ENCODE results near the gene HSPB2. TPM values are rescaled to one million over a fixed set of nuclear protein-coding genes. Genes with fewer than 3 reads are reported as not detected.

Gene HSPB2
- total and polyA plus RNA-seq, 2 of the 8 experiments (the other 6 are each of a cell fraction or from before 2014, with no cell fraction given), result 0.32 to 0.86 TPM

GRCh38 chr11:111918390-111919256 is 6.1 kb downstream of the HSPB2 start, which contains the start of gene C11orf52:
Gene C11orf52, plus strand, starts transcription at chr11:111918913. Its CDS starts 60 bp downstream, at chr11:111918973.
- Histone ChIP-seq H3K4ac (replicated peaks; ENCODE audit: insufficient read length, low read depth, low read length) (no peak within 1 kb of the TSS), H2BK12ac (ENCODE audit: low read depth, low read length) (peak within 1 kb of the TSS; percentile 72), H3K4me3 (ENCODE audit: extremely low read depth in 1 of 4, insufficient read depth in 2 of 4, low read depth in 3 of 4, low read length in 4 of 4) (peak within 1 kb of the TSS; percentile 7 to 41 (median 20); a peak in 3 of 8 replicates), H4K5ac (ENCODE audit: insufficient read length, low read depth, low read length) (peak within 1 kb of the TSS; percentile 4), H2BK20ac (ENCODE audit: low read length) (peak within 1 kb of the TSS; percentile 40; the same call in 1 of the 2 replicates), H2AK5ac (ENCODE audit: low read depth, low read length) (peak within 1 kb of the TSS; percentile 47; the same call in 1 of the 2 replicates), H3K27ac (ENCODE audit: low read depth, low read length) (peak within 1 kb of the TSS; percentile 26; the same call in 1 of the 2 replicates), H2BK120ac (replicated peaks; ENCODE audit: low read depth, low read length) (peak within 1 kb of the TSS; percentile 82), H4K20me1 (replicated peaks in 1 of 2; ENCODE audit: control insufficient read depth in 1 of 2, insufficient read depth in 2 of 2, low read length in 2 of 2) (no peaks in the 10 kb centered on the region), H3K56ac (replicated peaks; ENCODE audit: insufficient read length, low read depth, low read length) (no peak within 1 kb of the TSS), H2BK5ac (ENCODE audit: low read depth, low read length) (no peak within 1 kb of the TSS; the same call in 1 of the 2 replicates), H3K79me1 (ENCODE audit: low read depth, low read length) (no peaks in the 10 kb centered on the region), H4K91ac (replicated peaks; ENCODE audit: insufficient read length, low read length) (peak within 1 kb of the TSS; percentile 10), H4K8ac (ENCODE audit: extremely low read depth, insufficient read depth, low read length) (no peak within 1 kb of the TSS), H3K14ac (ENCODE audit: insufficient read length) (no peak within 1 kb of the TSS), H3K36me3 (ENCODE audit: control insufficient read depth in 2 of 4, insufficient read depth in 4 of 4, low read length in 3 of 4) (no peaks in the 10 kb centered on the region), H3K9ac (replicated peaks in 1 of 4; ENCODE audit: extremely low read depth in 1 of 4, low read depth in 3 of 4, low read length in 3 of 4) (no peak within 1 kb of the TSS), H3K9me3 (ENCODE audit: insufficient read depth in 2 of 2, low read depth in 1 of 2, low read length in 1 of 2) (no peaks in the 10 kb centered on the region), H3K23ac (ENCODE audit: insufficient read length) (no peak within 1 kb of the TSS), H3K18ac (ENCODE audit: extremely low read depth, low read length) (peak within 1 kb of the TSS; percentile 80; the same call in 1 of the 2 replicates), H3K23me2 (ENCODE audit: low read depth, low read length) (no peaks in the 10 kb centered on the region), H3K4me1 (replicated peaks in 1 of 4; ENCODE audit: control insufficient read depth in 3 of 4, insufficient read depth in 4 of 4, low read length in 3 of 4) (peaks cover 0 to 6% (median 4%) of the 10 kb centered on the region in 4 experiments; a peak in 5 of 7 replicates), H3K79me2 (ENCODE audit: control insufficient read depth in 1 of 2, insufficient read depth in 2 of 2, low read length in 2 of 2) (no peaks in the 10 kb centered on the region), H2BK15ac (ENCODE audit: low read length) (peak within 1 kb of the TSS; percentile 76; the same call in 1 of the 2 replicates), H3K27me3 (replicated peaks in 1 of 4; ENCODE audit: control insufficient read depth in 3 of 4, extremely low read depth in 1 of 4, insufficient read depth in 3 of 4, low read length in 3 of 4) (no peaks in the 10 kb centered on the region), H2AFZ (ENCODE audit: low read length) (peak within 1 kb of the TSS; percentile 94), H3K4me2 (ENCODE audit: insufficient read depth in 1 of 2, low read depth in 2 of 2, low read length in 2 of 2) (peak within 1 kb of the TSS; percentile 43 to 52)
- DNase-seq (ENCODE audit: low read depth in 1 of 2, low spot score in 2 of 2) (peak; percentile 49 to 69), FAIRE-seq (peak; percentile 39)
- WGBS, 2 experiments (ENCODE audit: extremely low coverage in 1 of 2, insufficient coverage in 1 of 2, insufficient read length in 1 of 2, insufficient replicate concordance in 2 of 2, low coverage in 1 of 2, low lambda C conversion rate in 2 of 2, missing lambda C conversion rate in 1 of 2), result 53% methylated on average over 19 of the region's 19 CpGs; no CpG with 5 or more reads in 1 of the 2 experiments
- CTCF ChIA-PET (ENCODE audit: partially characterized antibody), result interaction anchor here (0.6 to 1.6 kb wide), 8 partner anchors 8 to 64 kb away, joined by 3 to 8 read pairs (median 4); no protein-coding TSS in a partner anchor
- POLR2A ChIA-PET (ENCODE audit: partially characterized antibody), result interaction anchor here (0.8 to 1.4 kb wide), 5 partner anchors 19 to 64 kb away, joined by 3 to 4 read pairs (median 3); no protein-coding TSS in a partner anchor
- TF ChIP-seq CTBP2 (IDR thresholded peaks at IDR 0.05; ENCODE audit: borderline replicate concordance, insufficient read depth, insufficient read length, low read length), result peak; percentile 65
- TF ChIP-seq EP300 (IDR thresholded peaks at IDR 0.05; ENCODE audit: borderline replicate concordance in 1 of 2, low read depth in 2 of 2, low read length in 2 of 2), result 0 out of 3 replicates have a peak, but pooled peaks of 1 of the 2 experiments have one; percentile 29
- TF ChIP-seq SP4 (IDR thresholded peaks at IDR 0.05; ENCODE audit: low read length), result no peak
- TF ChIP-seq CHD1 (IDR thresholded peaks at IDR 0.05; ENCODE audit: low read depth, low read length), result no peak
- peak; percentile 48; the same call in 1 of the 2 replicates for TF ChIP-seq MAX (IDR thresholded peaks at IDR 0.05)
- TF ChIP-seq RAD21 (IDR thresholded peaks at IDR 0.05 in 1 of 2, conservative IDR thresholded peaks at IDR 0.05 in 1 of 2; ENCODE audit: low read depth in 2 of 2, low read length in 2 of 2), result peak in 1 of 2 experiments; percentile 30; a peak in 1 of 4 replicates
- TF ChIP-seq CEBPB (IDR thresholded peaks at IDR 0.05; ENCODE audit: low read depth, low read length), result no peak
- no peak for TF ChIP-seq CHD2 (IDR thresholded peaks at IDR 0.05; ENCODE audit: low read length)
- no peak for TF ChIP-seq KDM1A (IDR thresholded peaks at IDR 0.05; ENCODE audit: borderline replicate concordance, low read length)
- TF ChIP-seq ASH2L (IDR thresholded peaks at IDR 0.05; ENCODE audit: low read length), result peak; percentile 60
